Central memory CD8-positive, alpha-beta T cell (primary cell): ENCODE measurements around the gene GRIK1.

Experiments
- ATAC-seq: fragments of 150-1000 bp; cut with Tn5 transposase; replicated peaks from 2 replicates; pipeline ENCODE4 v1.10.0; 2022; ENCODE audit warnings: mild to moderate bottlenecking, moderate FRiP score, moderate number of reproducible peaks; ENCODE audit not compliant: poor library complexity, severe bottlenecking; ENCODE audit errors: extremely low read depth
- DNase-seq, 2 donors: peaks; one replicate each; pipeline ENCODE4 v3.0.0; 2021; ENCODE audit warnings: low spot score in 2 of 2
- H3K27ac Mint-ChIP-seq: one replicate; pipeline ENCODE4 v1.8.0; 2022; ENCODE audit warnings: low read depth, mild to moderate bottlenecking, moderate library complexity, mixed read lengths
- H3K27me3 Mint-ChIP-seq: one replicate; pipeline ENCODE4 v1.8.0; 2022; ENCODE audit warnings: mixed read lengths
- H3K36me3 Mint-ChIP-seq: one replicate; pipeline ENCODE4 v1.8.0; 2022; ENCODE audit warnings: mild to moderate bottlenecking, moderate library complexity, mixed read lengths; ENCODE audit not compliant: insufficient read depth
- H3K4me1 Mint-ChIP-seq: one replicate; pipeline ENCODE4 v1.8.0; 2022; ENCODE audit warnings: mixed read lengths
- H3K4me3 Mint-ChIP-seq: one replicate; pipeline ENCODE4 v1.8.0; 2022; ENCODE audit warnings: mild to moderate bottlenecking, moderate library complexity, mixed read lengths
- H3K9me3 Mint-ChIP-seq: one replicate; pipeline ENCODE4 v1.8.0; 2022; ENCODE audit warnings: mixed read lengths

GRIK1 gene

DNA sequence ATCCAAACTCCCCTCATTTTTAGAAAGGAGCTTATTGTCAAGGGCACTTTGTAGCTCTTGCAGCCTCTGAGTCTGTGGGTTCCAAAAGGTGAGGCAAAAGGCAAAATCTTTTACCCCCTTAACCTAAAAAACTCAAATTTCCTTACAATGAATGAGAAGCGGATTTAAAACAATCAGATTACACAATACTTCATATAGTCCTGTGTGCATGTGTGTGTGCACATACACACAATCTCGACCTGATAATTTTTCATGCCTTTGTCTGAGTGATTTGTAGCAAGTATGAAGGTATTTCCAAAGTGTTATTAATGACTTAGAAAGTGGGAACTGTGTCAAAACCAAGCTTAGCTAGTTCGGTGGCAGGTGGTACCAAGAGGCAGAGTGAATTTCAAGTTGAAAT lies 42.9 kb downstream of the GRIK1 start:
- Mint-ChIP-seq H3K36me3 (peaks cover 2% of the 10 kb centered on the region), H3K4me3 (no peak overlapping the region), H3K9me3 (peaks cover 20% of the 10 kb centered on the region), H3K27me3 (no peaks in the 10 kb centered on the region), H3K27ac (no peak overlapping the region), H3K4me1 (no peaks in the 10 kb centered on the region)
- ATAC-seq (no peak), DNase-seq (no peak)

- no peak for DNase-seq
- H3K4me3 Mint-ChIP-seq: no peak overlapping the region
- H3K9me3 Mint-ChIP-seq: peaks cover 5% of the 10 kb centered on the region
- no peaks in the 10 kb centered on the region for H3K27me3 Mint-ChIP-seq
- H3K36me3 Mint-ChIP-seq: no peaks in the 10 kb centered on the region
- no peak overlapping the region for H3K27ac Mint-ChIP-seq
- no peaks in the 10 kb centered on the region for H3K4me1 Mint-ChIP-seq
- no peak for ATAC-seq
These were observed 46.1 kb downstream of the GRIK1 start for GRCh38 chr21:29893687-29894086.

GRCh38 chr21:29892379-29892778 lies 47.4 kb downstream of the GRIK1 start:
- no peak for ATAC-seq
- DNase-seq: no peak
- no peak overlapping the region for H3K4me3 Mint-ChIP-seq
- H3K27me3 Mint-ChIP-seq: no peaks in the 10 kb centered on the region
- peaks cover 11% of the 10 kb centered on the region for H3K9me3 Mint-ChIP-seq
- no peaks in the 10 kb centered on the region for H3K36me3 Mint-ChIP-seq
- H3K4me1 Mint-ChIP-seq: no peaks in the 10 kb centered on the region
- no peak overlapping the region for H3K27ac Mint-ChIP-seq

GRCh38 chr21:29888437-29888836 lies 51.4 kb downstream of the GRIK1 start:
- Mint-ChIP-seq H3K4me1 (no peaks in the 10 kb centered on the region), H3K27me3 (no peaks in the 10 kb centered on the region), H3K27ac (no peak overlapping the region), H3K36me3 (no peaks in the 10 kb centered on the region), H3K9me3 (peaks cover 11% of the 10 kb centered on the region), H3K4me3 (no peak overlapping the region)
- ATAC-seq: no peak
- DNase-seq: no peak

- ATAC-seq: no peak
- H3K27me3 Mint-ChIP-seq: no peaks in the 10 kb centered on the region
- H3K36me3 Mint-ChIP-seq: no peaks in the 10 kb centered on the region
These were observed 52.3 kb downstream of the GRIK1 start for GRCh38 chr21:29887313-29888009.

DNA sequence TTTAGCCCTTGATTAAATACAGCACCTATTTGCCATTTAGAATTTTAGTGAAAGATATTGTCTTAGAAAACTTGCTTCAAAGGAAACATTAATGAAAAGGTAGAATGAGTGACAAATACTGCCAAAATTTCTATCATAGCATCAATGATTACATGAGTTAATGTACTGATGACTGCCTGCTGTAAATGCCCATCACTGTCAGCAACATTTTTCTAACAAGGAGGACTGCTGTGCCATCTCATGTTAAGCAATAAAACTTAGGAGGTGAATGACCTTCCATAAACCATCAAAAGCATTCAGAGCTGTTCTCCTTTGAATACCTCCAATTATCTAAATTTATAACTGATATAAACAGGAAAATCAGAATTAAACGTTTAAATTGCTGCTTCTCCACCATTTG lies 54.3 kb downstream of the GRIK1 start:
- peaks cover 6% of the 10 kb centered on the region for H3K9me3 Mint-ChIP-seq

More at GRCh38 chr21:29887313-29888009, 52.3 kb downstream of the GRIK1 start:
- Mint-ChIP-seq H3K27ac (no peak overlapping the region), H3K9me3 (peaks cover 11% of the 10 kb centered on the region), H3K4me1 (no peaks in the 10 kb centered on the region), H3K4me3 (no peak overlapping the region)
- no peak for DNase-seq

DNA sequence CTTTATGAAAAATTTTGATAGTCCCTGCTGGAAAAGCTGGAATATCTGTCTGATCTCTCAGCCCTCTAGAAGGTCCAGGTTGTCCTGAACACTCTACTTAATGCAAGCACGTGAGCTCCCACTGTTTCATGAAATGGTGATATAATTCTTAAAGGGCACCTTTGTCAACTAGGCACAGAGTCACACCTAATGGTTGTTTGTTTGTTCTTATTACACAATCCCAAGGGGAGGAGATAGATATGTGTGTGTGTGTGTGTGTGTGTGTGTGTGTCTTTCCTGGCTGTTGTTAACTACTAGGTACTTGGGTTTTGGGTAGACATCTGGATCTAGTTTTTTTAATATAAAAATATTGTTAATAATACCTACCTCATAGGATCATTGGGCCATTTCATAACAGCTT lies 63.9 kb downstream of the GRIK1 start:
- DNase-seq (no peak), ATAC-seq (no peak)
- Mint-ChIP-seq H3K4me1 (no peaks in the 10 kb centered on the region), H3K9me3 (peaks cover 12% of the 10 kb centered on the region), H3K4me3 (no peak overlapping the region), H3K27me3 (no peaks in the 10 kb centered on the region), H3K36me3 (no peaks in the 10 kb centered on the region), H3K27ac (no peak overlapping the region)

More for the DNA sequence above, 54.3 kb downstream of the GRIK1 start:
- DNase-seq (no peak), ATAC-seq (no peak)
- no peak overlapping the region for H3K4me3 Mint-ChIP-seq
- no peaks in the 10 kb centered on the region for H3K36me3 Mint-ChIP-seq
- H3K27ac Mint-ChIP-seq: no peak overlapping the region
- H3K4me1 Mint-ChIP-seq: no peaks in the 10 kb centered on the region
- H3K27me3 Mint-ChIP-seq: no peaks in the 10 kb centered on the region

GRCh38 chr21:29875036-29875716 lies 64.6 kb downstream of the GRIK1 start:
- Mint-ChIP-seq H3K4me3 (no peak overlapping the region), H3K27ac (no peak overlapping the region), H3K4me1 (no peaks in the 10 kb centered on the region), H3K9me3 (peaks cover 15% of the 10 kb centered on the region), H3K36me3 (no peaks in the 10 kb centered on the region), H3K27me3 (no peaks in the 10 kb centered on the region)
- DNase-seq (no peak), ATAC-seq (no peak)

DNA sequence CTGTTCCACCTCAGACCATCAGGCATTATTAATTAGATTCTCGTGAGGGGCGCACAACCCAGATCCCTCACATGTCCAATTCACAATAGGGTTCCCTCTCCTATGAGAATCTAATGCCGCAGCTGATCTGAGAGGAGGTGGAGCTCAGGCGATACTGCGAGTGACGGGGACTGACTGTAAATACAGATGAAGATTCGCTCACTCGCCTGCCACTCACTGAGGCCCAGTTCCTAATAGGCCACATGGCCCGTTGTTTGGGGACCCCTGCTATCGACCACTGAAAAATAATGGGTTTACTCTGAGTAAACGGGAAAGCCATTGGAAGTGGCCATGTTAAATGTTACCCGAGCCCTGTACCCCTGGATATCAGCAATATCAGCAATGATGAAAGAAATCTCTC lies 65.9 kb downstream of the GRIK1 start:
- H3K27ac Mint-ChIP-seq: no peak overlapping the region

GRCh38 chr21:29870814-29871213 lies 69.0 kb downstream of the GRIK1 start:
- H3K4me3 Mint-ChIP-seq: no peak overlapping the region
- ATAC-seq (no peak), DNase-seq (no peak)
- H3K4me1 Mint-ChIP-seq: no peaks in the 10 kb centered on the region
- no peaks in the 10 kb centered on the region for H3K27me3 Mint-ChIP-seq
- H3K36me3 Mint-ChIP-seq: no peaks in the 10 kb centered on the region
- no peak overlapping the region for H3K27ac Mint-ChIP-seq
- H3K9me3 Mint-ChIP-seq: peaks cover 6% of the 10 kb centered on the region

More for the DNA sequence above, 65.9 kb downstream of the GRIK1 start:
- ATAC-seq (no peak), DNase-seq (no peak)
- H3K27me3 Mint-ChIP-seq: no peaks in the 10 kb centered on the region
- no peaks in the 10 kb centered on the region for H3K36me3 Mint-ChIP-seq
- no peaks in the 10 kb centered on the region for H3K4me1 Mint-ChIP-seq
- H3K4me3 Mint-ChIP-seq: no peak overlapping the region
- peaks cover 15% of the 10 kb centered on the region for H3K9me3 Mint-ChIP-seq

- Mint-ChIP-seq H3K4me1 (no peaks in the 10 kb centered on the region), H3K9me3 (peaks cover 6% of the 10 kb centered on the region), H3K36me3 (no peaks in the 10 kb centered on the region), H3K4me3 (no peak overlapping the region), H3K27me3 (no peaks in the 10 kb centered on the region), H3K27ac (no peak overlapping the region)
- ATAC-seq: no peak
- DNase-seq: no peak
These were observed 72.0 kb downstream of the GRIK1 start for GRCh38 chr21:29867796-29868195.

DNA sequence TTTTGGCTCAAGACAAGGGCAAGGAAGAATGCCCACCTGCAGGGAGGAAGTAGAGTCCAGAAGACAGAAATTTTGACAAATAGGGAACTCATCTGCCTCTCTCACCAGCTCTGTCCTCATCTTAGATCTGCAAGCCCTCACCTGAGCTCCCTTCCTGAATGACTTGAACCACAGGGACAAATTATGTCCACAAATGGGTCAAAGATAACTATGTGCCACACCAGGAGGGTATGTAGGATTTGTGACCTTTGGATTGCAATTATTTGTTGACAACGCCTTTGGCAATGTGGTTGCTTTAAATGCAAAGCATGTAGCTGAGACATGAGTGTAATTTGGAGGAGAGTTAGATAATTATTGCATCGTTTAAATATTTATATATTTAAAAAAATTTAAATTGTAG lies 79.5 kb downstream of the GRIK1 start:
- Mint-ChIP-seq H3K9me3 (no peaks in the 10 kb centered on the region), H3K4me1 (no peaks in the 10 kb centered on the region), H3K4me3 (no peak overlapping the region), H3K27ac (no peak overlapping the region), H3K27me3 (no peaks in the 10 kb centered on the region), H3K36me3 (no peaks in the 10 kb centered on the region)
- DNase-seq (no peak), ATAC-seq (no peak)

DNA sequence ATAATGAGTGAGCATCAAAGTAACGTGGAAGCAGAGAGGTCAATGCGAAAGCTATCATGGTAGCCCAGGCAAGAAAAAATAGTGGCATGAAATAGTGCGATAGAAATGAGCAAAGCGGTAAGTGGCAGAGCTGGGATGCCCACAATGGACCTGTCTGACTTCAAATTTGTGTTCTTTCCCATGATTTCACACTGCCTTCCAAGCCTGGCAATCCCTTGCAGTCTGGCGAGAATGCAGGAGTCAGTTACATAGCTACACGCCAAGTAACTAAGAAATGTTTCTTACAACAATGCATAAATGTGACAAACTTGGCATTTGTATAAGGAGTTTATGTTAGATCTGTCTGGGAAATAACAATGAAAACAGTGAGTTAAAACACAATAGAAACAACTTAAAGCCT lies 82.6 kb downstream of the GRIK1 start:
- no peak overlapping the region for H3K27ac Mint-ChIP-seq
- H3K9me3 Mint-ChIP-seq: no peaks in the 10 kb centered on the region
- H3K4me1 Mint-ChIP-seq: no peaks in the 10 kb centered on the region
- no peak for ATAC-seq
- H3K4me3 Mint-ChIP-seq: no peak overlapping the region
- DNase-seq: no peak
- H3K27me3 Mint-ChIP-seq: no peaks in the 10 kb centered on the region
- no peaks in the 10 kb centered on the region for H3K36me3 Mint-ChIP-seq
